AG09309 (cell line): ENCODE data around the gene NF1.

Experiments used
- DNase-seq: peaks from one replicate; pipeline ENCODE4 v3.0.0-alpha.2; 2010; ENCODE audit warnings: low read depth
- H3K4me3 ChIP-seq: 2 replicates; pipeline ENCODE4 v1.5.1; 2011; ENCODE audit warnings: mild to moderate bottlenecking, low read depth, low read length, moderate library complexity; ENCODE audit not compliant: control insufficient read depth
- TF ChIP-seq, protein P1 (sequence below): IDR thresholded peaks from 2 replicates; pipeline ENCODE4 v1.5.1; 2011; ENCODE audit warnings: mild to moderate bottlenecking, low read depth, low read length, inconsistent platforms; ENCODE audit not compliant: insufficient read depth, control insufficient read depth; ENCODE audit errors: missing control alignments

Gene NF1

DNA sequence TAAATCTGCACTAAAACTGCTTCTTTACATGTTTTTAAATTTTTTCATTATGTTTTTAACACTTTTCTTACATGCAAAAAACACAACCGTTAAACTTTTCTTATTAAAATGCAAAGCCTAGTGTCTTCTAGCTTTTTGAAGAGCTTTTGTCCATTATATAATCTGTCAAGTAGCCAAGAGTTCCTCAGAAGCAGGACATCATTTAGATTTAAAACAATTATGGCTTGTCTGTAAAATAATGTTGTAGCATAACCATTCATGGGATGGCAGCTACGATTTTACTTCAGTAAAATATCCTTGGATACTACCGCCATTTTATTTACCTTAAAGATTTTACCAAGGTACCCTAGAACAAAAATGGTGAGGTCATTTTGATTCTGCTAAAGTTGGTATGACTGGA lies 199.5 kb downstream of the NF1 start:
- no peak for DNase-seq
- TF ChIP-seq, protein P1, sequence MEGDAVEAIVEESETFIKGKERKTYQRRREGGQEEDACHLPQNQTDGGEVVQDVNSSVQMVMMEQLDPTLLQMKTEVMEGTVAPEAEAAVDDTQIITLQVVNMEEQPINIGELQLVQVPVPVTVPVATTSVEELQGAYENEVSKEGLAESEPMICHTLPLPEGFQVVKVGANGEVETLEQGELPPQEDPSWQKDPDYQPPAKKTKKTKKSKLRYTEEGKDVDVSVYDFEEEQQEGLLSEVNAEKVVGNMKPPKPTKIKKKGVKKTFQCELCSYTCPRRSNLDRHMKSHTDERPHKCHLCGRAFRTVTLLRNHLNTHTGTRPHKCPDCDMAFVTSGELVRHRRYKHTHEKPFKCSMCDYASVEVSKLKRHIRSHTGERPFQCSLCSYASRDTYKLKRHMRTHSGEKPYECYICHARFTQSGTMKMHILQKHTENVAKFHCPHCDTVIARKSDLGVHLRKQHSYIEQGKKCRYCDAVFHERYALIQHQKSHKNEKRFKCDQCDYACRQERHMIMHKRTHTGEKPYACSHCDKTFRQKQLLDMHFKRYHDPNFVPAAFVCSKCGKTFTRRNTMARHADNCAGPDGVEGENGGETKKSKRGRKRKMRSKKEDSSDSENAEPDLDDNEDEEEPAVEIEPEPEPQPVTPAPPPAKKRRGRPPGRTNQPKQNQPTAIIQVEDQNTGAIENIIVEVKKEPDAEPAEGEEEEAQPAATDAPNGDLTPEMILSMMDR, result no peak
- H3K4me3 ChIP-seq, result no peak overlapping the region

DNA sequence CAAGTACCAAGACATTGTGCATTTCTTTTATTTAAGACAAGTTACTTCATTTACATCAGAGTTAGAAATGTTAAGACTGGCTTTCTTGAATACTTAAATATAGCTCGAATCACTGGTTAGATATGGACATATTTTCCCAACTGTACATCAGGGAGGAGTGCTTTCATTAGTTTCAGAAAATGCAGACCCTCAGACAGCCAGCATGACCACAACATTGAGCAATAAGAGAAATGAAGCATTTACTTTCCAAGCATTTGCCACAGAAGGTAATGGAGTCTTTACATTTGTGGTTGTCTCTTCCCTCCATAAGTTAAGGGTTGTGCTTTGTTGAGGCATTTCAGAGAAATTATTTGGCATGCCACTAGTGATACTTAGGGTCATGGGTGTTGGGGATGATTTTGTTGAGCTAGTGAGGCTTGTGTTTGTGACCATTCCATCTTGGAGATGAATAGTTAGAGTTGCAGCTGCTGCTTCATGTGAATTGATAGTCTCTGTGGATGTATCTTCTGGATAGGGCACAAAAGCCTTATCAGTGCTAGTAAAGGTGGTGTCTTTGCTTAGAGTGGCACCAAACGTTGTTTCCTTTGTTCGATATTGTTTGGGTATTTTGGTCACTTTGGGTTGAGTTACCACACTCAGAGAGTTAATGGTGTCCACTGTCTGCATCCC lies 200.2 kb downstream of the NF1 start:
- H3K4me3 ChIP-seq, result no peak overlapping the region
- no peak for DNase-seq
- TF ChIP-seq, protein P1, result no peak

DNA sequence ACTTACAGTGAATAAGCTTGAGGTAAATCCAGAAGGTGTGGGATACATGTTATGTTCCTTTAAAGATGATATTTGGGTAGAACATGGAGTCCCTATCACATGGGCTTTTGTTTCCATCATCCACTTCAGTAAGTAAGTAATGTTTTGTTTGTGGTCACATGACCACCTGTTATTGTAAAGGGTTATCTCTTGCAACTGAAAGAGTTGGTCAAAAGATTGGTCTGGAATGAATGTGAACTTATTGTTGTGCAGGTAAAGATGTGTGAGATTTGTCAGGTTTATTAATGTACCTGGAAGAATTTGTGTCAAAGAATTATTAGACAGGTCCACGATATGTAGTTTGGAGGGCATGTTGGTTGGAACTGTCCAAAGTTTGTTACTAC lies 200.7 kb downstream of the NF1 start:
- H3K4me3 ChIP-seq, result no peak overlapping the region
- TF ChIP-seq, protein P1, result no peak
- DNase-seq, result no peak

DNA sequence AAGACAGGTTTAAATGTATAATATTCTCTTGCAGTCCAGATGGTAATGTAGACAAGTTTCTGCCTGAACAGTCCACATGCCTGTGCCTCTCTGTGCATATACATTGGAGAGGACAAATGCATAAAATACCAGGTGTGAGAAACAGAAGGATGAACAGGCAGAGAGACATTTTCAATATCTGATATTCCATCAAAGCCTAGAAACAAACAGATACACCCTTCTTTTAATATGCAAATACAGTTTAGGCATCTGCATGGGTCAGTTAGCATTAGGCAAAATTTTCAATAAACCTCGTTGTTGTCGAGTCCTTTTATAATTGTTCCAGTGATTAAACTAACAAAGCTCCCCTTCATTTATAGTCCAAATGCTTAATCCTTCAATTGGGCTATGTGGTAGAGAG lies 201.4 kb downstream of the NF1 start:
- TF ChIP-seq, protein P1, result no peak
- no peak overlapping the region for H3K4me3 ChIP-seq
- no peak for DNase-seq

DNA sequence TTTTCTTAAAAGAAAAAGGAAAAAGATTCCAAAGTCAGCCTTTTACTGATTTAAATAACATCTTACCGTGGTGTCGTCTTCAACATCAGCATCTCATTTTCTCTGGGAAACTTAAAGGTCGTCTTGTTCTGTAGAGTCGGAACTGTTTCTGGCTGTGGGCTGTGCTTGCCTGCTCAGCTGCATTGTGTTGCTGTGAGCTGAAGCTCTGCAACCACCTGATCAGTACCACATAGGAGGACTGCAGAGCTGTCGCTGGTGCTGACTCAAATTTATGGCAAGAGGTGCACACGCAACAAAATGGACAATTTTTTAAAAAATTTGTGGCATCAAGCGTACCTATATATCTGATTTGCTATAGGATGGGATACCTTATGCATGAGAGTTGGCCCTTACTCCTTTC lies 202.3 kb downstream of the NF1 start, which contains the start of gene OMG:
TSS of gene OMG (minus strand) at position 150 of the 400 bp plus-strand sequence. CDS start 908 bp downstream, outside the sequence.
- TF ChIP-seq, protein P1, result no peak
- no peak within 1 kb of the TSS for H3K4me3 ChIP-seq
- no peak for DNase-seq

DNA sequence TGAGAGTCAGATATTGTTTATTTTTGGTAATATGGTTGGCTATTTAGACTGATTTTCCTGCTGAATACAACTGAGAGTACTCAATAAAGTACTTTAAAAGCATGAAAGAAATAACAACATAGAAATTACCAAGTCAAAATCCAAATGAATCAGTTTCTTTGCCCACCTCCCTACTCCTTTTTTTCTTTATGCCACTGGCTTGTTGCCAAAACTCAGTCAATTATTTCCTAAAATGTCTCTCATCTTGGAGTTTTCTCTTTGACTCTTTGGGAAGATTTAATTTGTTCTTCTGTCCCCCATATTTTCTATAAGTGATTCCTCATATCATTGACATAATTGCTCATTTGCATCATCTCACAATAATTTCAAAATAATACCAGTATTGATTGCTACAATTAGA lies 204.8 kb downstream of the NF1 start:
- TF ChIP-seq, protein P1, result no peak
- no peak overlapping the region for H3K4me3 ChIP-seq
- no peak for DNase-seq
